ENCODE results near the gene GARNL3.

The GARNL3 gene

DNA sequence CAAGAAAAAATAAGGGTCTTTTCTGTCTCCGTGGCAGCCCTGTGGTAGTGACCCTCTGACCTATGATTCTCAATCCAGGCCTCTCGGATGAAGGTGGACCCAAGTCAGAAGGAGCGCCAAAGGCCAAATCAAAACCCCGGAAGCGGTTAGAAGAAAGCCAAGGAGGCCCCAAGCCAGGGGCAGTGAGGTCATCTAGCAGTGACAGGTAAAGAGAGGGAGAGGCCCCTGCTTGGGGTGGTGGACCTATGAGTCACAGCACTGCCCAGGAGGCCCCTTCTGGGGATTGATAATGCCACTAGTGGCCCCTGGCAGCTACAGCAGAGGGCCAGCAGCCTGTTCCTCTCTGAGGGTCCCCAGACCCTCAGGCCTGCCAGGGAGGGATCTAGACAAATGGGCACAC, 126.0 kb downstream of the GARNL3 start:
- no peaks in the 10 kb centered on the region for H3K27me3 ChIP-seq (ENCODE audit: control insufficient read depth, insufficient read depth, low read length)
- no peaks in the 10 kb centered on the region for H3K9me3 ChIP-seq (ENCODE audit: control insufficient read depth, low read length)
- no peaks in the 10 kb centered on the region for H3K36me3 ChIP-seq (ENCODE audit: control insufficient read depth, insufficient read depth, low read length)
- H3K4me1 ChIP-seq: no peaks in the 10 kb centered on the region
- H2AFZ ChIP-seq: no peak overlapping the region
- H3K27ac ChIP-seq: no peak overlapping the region
- H3K9ac ChIP-seq: no peak overlapping the region
- no peaks in the 10 kb centered on the region for H3K79me2 ChIP-seq
- TF ChIP-seq, protein P1, sequence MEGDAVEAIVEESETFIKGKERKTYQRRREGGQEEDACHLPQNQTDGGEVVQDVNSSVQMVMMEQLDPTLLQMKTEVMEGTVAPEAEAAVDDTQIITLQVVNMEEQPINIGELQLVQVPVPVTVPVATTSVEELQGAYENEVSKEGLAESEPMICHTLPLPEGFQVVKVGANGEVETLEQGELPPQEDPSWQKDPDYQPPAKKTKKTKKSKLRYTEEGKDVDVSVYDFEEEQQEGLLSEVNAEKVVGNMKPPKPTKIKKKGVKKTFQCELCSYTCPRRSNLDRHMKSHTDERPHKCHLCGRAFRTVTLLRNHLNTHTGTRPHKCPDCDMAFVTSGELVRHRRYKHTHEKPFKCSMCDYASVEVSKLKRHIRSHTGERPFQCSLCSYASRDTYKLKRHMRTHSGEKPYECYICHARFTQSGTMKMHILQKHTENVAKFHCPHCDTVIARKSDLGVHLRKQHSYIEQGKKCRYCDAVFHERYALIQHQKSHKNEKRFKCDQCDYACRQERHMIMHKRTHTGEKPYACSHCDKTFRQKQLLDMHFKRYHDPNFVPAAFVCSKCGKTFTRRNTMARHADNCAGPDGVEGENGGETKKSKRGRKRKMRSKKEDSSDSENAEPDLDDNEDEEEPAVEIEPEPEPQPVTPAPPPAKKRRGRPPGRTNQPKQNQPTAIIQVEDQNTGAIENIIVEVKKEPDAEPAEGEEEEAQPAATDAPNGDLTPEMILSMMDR (IDR thresholded peaks at IDR 0.05): no peak
- no peak overlapping the region for H3K4me3 ChIP-seq (ENCODE audit: low read depth, low read length)
- no peak overlapping the region for H3K4me2 ChIP-seq (ENCODE audit: low read length)

DNA sequence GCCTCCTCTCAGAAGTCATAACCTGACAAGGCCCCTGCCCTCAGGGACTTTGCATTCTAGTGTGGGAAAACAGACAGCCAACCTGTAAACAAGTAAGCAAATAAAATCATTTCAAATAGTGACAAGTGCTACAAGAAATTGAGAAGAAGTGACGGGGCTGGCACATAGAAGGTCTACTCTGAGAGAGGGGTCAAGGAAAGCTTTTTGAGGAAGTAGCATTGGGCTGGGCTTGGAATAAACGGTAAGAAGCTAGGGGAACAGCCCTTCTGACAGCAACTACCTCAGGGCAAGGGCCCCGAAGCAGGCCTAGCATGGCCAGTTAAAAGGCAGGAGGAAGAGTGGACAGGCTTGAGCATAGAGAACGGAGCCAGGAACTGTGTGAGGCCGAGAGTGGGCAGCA, 127.6 kb downstream of the GARNL3 start:
- Histone ChIP-seq H2AFZ (no peak overlapping the region), H3K4me3 (ENCODE audit: low read depth, low read length) (no peak overlapping the region), H3K79me2 (no peaks in the 10 kb centered on the region), H3K36me3 (ENCODE audit: control insufficient read depth, insufficient read depth, low read length) (no peaks in the 10 kb centered on the region), H3K4me2 (ENCODE audit: low read length) (no peak overlapping the region), H3K9ac (no peak overlapping the region), H3K27ac (no peak overlapping the region), H3K4me1 (no peaks in the 10 kb centered on the region), H3K27me3 (ENCODE audit: control insufficient read depth, insufficient read depth, low read length) (no peaks in the 10 kb centered on the region), H3K9me3 (ENCODE audit: control insufficient read depth, low read length) (no peaks in the 10 kb centered on the region)
- TF ChIP-seq, protein P1 (IDR thresholded peaks at IDR 0.05): no peak

DNA sequence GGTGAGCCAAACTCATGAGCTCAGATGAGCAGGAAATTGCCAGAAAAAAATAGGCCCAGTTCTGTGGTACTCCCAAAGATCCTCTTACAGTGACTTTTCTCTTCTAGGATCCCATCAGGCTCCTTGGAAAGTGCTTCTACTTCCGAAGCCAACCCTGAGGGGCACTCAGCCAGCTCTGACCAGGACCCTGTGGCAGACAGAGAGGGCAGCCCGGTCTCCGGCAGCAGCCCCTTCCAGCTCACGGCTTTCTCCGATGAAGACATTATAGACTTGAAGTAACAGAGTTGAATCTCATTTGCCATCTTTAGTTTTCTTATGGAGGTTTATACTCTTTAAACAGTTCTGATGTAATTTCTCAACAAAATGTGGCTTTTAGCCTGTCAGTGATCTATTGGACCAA, 128.4 kb downstream of the GARNL3 start:
- H2AFZ ChIP-seq: no peak overlapping the region
- no peaks in the 10 kb centered on the region for H3K79me2 ChIP-seq

DNA sequence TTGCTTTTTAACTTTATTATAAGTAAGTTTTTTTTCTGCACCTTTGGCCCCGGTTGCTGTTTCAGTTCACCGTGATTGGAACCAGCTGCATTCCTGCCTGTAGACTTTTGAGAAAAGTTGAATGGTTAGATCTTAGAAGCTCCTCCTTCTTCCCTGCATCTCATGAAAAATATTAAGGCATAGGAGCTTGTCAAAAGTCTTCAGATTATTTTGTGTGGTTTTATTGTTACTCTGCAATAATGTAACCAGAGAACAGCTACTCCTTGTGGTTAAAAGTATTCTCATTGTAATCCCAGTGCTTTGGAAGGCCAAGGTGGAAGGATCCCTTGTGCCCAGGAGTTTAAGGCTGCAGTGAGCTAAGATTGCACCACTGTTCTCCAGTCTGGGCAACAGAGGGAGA, 129.1 kb downstream of the GARNL3 start:
- Histone ChIP-seq H2AFZ (no peak overlapping the region), H3K4me1 (no peaks in the 10 kb centered on the region), H3K4me3 (ENCODE audit: low read depth, low read length) (no peak overlapping the region), H3K4me2 (ENCODE audit: low read length) (no peak overlapping the region), H3K79me2 (peaks cover 3% of the 10 kb centered on the region), H3K36me3 (ENCODE audit: control insufficient read depth, insufficient read depth, low read length) (no peaks in the 10 kb centered on the region), H3K27ac (no peak overlapping the region), H3K27me3 (ENCODE audit: control insufficient read depth, insufficient read depth, low read length) (no peaks in the 10 kb centered on the region), H3K9ac (no peak overlapping the region), H3K9me3 (ENCODE audit: control insufficient read depth, low read length) (no peaks in the 10 kb centered on the region)
- TF ChIP-seq, protein P1 (IDR thresholded peaks at IDR 0.05): no peak

More for the DNA sequence above, 128.4 kb downstream of the GARNL3 start:
- Histone ChIP-seq H3K27me3 (ENCODE audit: control insufficient read depth, insufficient read depth, low read length) (no peaks in the 10 kb centered on the region), H3K36me3 (ENCODE audit: control insufficient read depth, insufficient read depth, low read length) (no peaks in the 10 kb centered on the region), H3K4me1 (no peaks in the 10 kb centered on the region), H3K9me3 (ENCODE audit: control insufficient read depth, low read length) (no peaks in the 10 kb centered on the region), H3K27ac (no peak overlapping the region), H3K4me2 (ENCODE audit: low read length) (no peak overlapping the region), H3K4me3 (ENCODE audit: low read depth, low read length) (no peak overlapping the region), H3K9ac (no peak overlapping the region)
- TF ChIP-seq, protein P1 (IDR thresholded peaks at IDR 0.05): no peak

DNA sequence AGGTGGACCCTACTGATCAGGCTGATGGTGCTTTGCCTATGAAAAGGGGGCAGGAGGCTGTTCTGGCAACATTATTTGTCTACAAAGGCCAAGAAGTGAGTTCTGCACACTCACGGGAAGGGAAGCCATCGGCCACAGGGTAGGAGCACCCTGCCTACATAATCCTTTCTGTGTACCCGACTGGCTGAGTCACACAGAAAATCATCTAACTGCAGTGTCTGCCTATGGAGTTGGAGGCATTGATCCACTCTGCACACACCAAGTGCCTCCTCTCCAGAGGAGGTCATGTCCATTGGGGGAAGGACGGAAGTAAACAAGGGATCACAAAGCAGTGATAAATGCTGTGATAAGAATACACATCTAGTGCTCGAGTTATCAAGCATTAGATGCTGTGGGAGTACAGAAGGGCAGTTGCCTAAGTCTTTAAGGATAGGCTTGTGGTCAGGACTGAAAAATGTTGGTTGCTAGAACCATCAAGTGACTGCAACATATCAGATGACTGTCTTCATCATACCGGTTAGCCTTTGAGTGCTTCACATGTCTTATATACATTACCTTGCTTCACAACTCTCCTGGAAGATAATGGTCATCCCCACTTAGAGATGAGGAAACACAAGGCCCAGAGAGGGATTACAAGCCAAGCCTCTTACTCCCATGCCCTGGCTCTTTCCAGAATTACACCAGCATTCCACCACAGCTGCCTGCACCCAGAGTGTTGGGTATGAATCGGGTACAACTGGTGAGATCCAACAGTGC, 131.1 kb downstream of the GARNL3 start:
- peak overlapping the region; percentile 82 for H3K4me2 ChIP-seq (ENCODE audit: low read length)
- H3K9ac ChIP-seq: no peak overlapping the region
- H3K27ac ChIP-seq: no peak overlapping the region
- peak overlapping the region; percentile 59 for H3K4me3 ChIP-seq (ENCODE audit: low read depth, low read length)
- H3K27me3 ChIP-seq (ENCODE audit: control insufficient read depth, insufficient read depth, low read length): no peaks in the 10 kb centered on the region
- TF ChIP-seq, protein P1 (IDR thresholded peaks at IDR 0.05): no peak
- H3K79me2 ChIP-seq: peaks cover 3% of the 10 kb centered on the region
- no peaks in the 10 kb centered on the region for H3K4me1 ChIP-seq
- no peaks in the 10 kb centered on the region for H3K36me3 ChIP-seq (ENCODE audit: control insufficient read depth, insufficient read depth, low read length)
- H3K9me3 ChIP-seq (ENCODE audit: control insufficient read depth, low read length): no peaks in the 10 kb centered on the region
- no peak overlapping the region for H2AFZ ChIP-seq

Data from parathyroid adenoma (tissue), 2 donors.